GM12873 (cell line): ENCODE results near the gene RCHY1.

Source experiments
- CTCF ChIP-seq: IDR thresholded peaks from 2 replicates; pipeline ENCODE4 v1.5.1; 2012; ENCODE audit warnings: low read depth, mild to moderate bottlenecking, moderate library complexity, low read length, control low read depth; ENCODE audit not compliant: insufficient read depth; ENCODE audit errors: missing control alignments

The RCHY1 gene

GRCh38 chr4:75502671-75503070, 11.5 kb downstream of the RCHY1 start:
- no peak for TF ChIP-seq CTCF

- TF ChIP-seq CTCF: no peak
These were observed 14.3 kb downstream of the RCHY1 start for GRCh38 chr4:75499900-75500299.

GRCh38 chr4:75498041-75498440, 16.2 kb downstream of the RCHY1 start:
- TF ChIP-seq CTCF: no peak

GRCh38 chr4:75497133-75497532, 17.1 kb downstream of the RCHY1 start:
- TF ChIP-seq CTCF: no peak

- TF ChIP-seq CTCF: no peak
These were observed 17.8 kb downstream of the RCHY1 start for GRCh38 chr4:75496406-75496805.

- no peak for TF ChIP-seq CTCF
These were observed 18.7 kb downstream of the RCHY1 start for GRCh38 chr4:75495476-75495875.

GRCh38 chr4:75494563-75494962, 19.6 kb downstream of the RCHY1 start:
- TF ChIP-seq CTCF: no peak

- no peak for TF ChIP-seq CTCF
These were observed 24.0 kb downstream of the RCHY1 start for GRCh38 chr4:75490155-75490554.
